CD4-positive, alpha-beta memory T cell (primary cell): ENCODE measurements around the gene FLOT1. TPM values are rescaled to one million over a fixed set of nuclear protein-coding genes. Genes with fewer than 3 reads are reported as not detected.

ENCODE experiments used
- CTCF ChIA-PET: fragments of 350-600 bp; sonication (Branson Sonifier 250); formaldehyde crosslinking; loops from one replicate; lab custom pipeline; 2021; ENCODE audit warnings: inconsistent platforms; ENCODE audit not compliant: partially characterized antibody; lab: Charles Lee
- POLR2A ChIA-PET: fragments of 350-600 bp; sonication (Branson Sonifier 250); formaldehyde crosslinking; loops from one replicate; lab custom pipeline; 2021; ENCODE audit not compliant: partially characterized antibody; lab: Charles Lee
- DNase-seq, 5 donors: peaks; one replicate each; pipeline versions ENCODE4 v3.0.0 to v3.0.0-alpha.2; 2020 to 2022; ENCODE audit warnings: mixed read lengths in 1 of 5
- H3K27ac ChIP-seq: one replicate; pipeline ENCODE4 v1.7.0; 2013; ENCODE audit warnings: low read depth, low read length
- H3K27me3 ChIP-seq: 2 replicates; pipeline ENCODE4 v1.7.0; 2013; ENCODE audit warnings: mild to moderate bottlenecking, low read length, moderate library complexity; ENCODE audit not compliant: insufficient read depth
- H3K36me3 ChIP-seq: 2 replicates; pipeline ENCODE4 v1.7.0; 2013; ENCODE audit warnings: mild to moderate bottlenecking, low read length, moderate library complexity; ENCODE audit not compliant: insufficient read depth
- H3K4me1 ChIP-seq: 2 replicates; pipeline ENCODE4 v1.7.0; 2013; ENCODE audit warnings: mild to moderate bottlenecking, low read length, moderate library complexity; ENCODE audit not compliant: insufficient read depth
- H3K4me3 ChIP-seq, 2 donors: one replicate each; pipeline ENCODE4 v1.7.0; 2013; ENCODE audit warnings: low read length in 2 of 2, mild to moderate bottlenecking in 1 of 2
- H3K9me3 ChIP-seq, 2 donors: one replicate each; pipeline ENCODE4 v1.7.0; 2013; ENCODE audit warnings: low read length in 2 of 2, control low read depth in 1 of 2; ENCODE audit not compliant: control insufficient read depth in 1 of 2
- H3K27ac Mint-ChIP-seq, 7 donors: one replicate each; pipeline ENCODE4 v1.8.0; 2020 to 2021; ENCODE audit warnings: mixed read lengths in 7 of 7, mild to moderate bottlenecking in 6 of 7, inconsistent platforms in 3 of 7, moderate library complexity in 3 of 7
- H3K27me3 Mint-ChIP-seq, 2 donors: one replicate each; pipeline ENCODE4 v1.8.0; 2020 to 2021; ENCODE audit warnings: mixed read lengths in 2 of 2
- H3K36me3 Mint-ChIP-seq, 2 donors: one replicate each; pipeline ENCODE4 v1.8.0; 2020 to 2021; ENCODE audit warnings: mixed read lengths in 2 of 2, inconsistent platforms in 1 of 2, mild to moderate bottlenecking in 1 of 2
- H3K4me1 Mint-ChIP-seq, 4 donors: one replicate each; pipeline ENCODE4 v1.8.0; 2020 to 2021; ENCODE audit warnings: mixed read lengths in 4 of 4, mild to moderate bottlenecking in 1 of 4
- H3K4me3 Mint-ChIP-seq, 8 donors: one replicate each; pipeline ENCODE4 v1.8.0; 2020 to 2021; ENCODE audit warnings: mixed read lengths in 8 of 8, mild to moderate bottlenecking in 7 of 8, moderate library complexity in 6 of 8, inconsistent platforms in 3 of 8
- H3K9me3 Mint-ChIP-seq, 8 donors: one replicate each; pipeline ENCODE4 v1.8.0; 2020 to 2021; ENCODE audit warnings: mixed read lengths in 8 of 8, mild to moderate bottlenecking in 5 of 8, inconsistent platforms in 3 of 8, moderate library complexity in 1 of 8
- intact Hi-C: fragments of 100-400 bp; cut with micrococcal nuclease; formaldehyde crosslinking; loops from one replicate; pipeline ENCODE4 v1.15.1; 2023
- polyA plus RNA-seq, 2 donors: library from polyadenylated mRNA; unstranded; fragments of 300-500 nt; fragmentation: Illumina TruSeq; gene quantifications; one replicate each; pipeline ENCODE4 v1.2.3, GENCODE V29; 2021
- total RNA-seq, 2 experiments: library from RNA; stranded (reverse); gene quantifications; one replicate each; pipeline ENCODE4 v1.2.3, GENCODE V29; 2021

The FLOT1 gene
- total and polyA plus RNA-seq, 4 experiments from 2014 or later = 74.6 to 82.1 (median 76.9) TPM

DNA sequence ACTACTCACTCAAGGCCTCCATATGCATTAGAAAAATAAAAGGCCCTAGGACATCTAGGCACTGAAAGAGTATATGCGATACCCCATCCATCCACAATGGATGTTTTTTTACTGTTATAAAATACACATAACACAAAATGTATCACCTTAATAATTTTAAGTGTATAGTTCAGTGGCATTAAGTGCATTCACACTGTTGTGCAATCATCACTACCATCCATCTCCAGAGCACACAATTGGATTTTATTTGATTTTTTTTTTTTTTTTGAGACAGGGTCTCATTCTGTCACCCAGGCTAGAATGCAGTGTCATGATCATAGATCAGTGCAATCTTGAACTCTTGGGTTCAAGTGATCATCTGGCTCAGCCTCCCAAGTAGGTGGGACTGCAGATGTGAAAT, 28.2 kb downstream of the FLOT1 start:
- no peak overlapping the region for H3K27ac ChIP-seq
- ChIA-PET POLR2A (interaction anchor here (47.0 kb wide), 1 partner anchor 29 kb away, joined by 1474 read pairs; the partner anchor contains the start of genes DHX16, NRM and PPP1R18), CTCF (interaction anchor here (0.7 to 2.7 kb wide), 2 partner anchors 8 to 22 kb away, joined by 4 to 11 read pairs; no protein-coding TSS in a partner anchor)
- H3K4me3 Mint-ChIP-seq = no peak overlapping the region
- no peak for DNase-seq
- peaks cover 28% of the 10 kb centered on the region for H3K4me1 ChIP-seq
- no peaks in the 10 kb centered on the region for H3K27me3 Mint-ChIP-seq
- H3K4me1 Mint-ChIP-seq = peaks cover 18 to 49% (median 36%) of the 10 kb centered on the region in 4 donors
- peaks cover 31% of the 10 kb centered on the region for H3K36me3 ChIP-seq
- H3K27me3 ChIP-seq = no peaks in the 10 kb centered on the region
- no peaks in the 10 kb centered on the region for H3K9me3 ChIP-seq
- H3K36me3 Mint-ChIP-seq = peaks cover 50 to 66% of the 10 kb centered on the region in 2 donors
- H3K9me3 Mint-ChIP-seq = peaks cover 0 to 2% (median 0%) of the 10 kb centered on the region in 8 donors
- intact Hi-C loops = no loop called here
- H3K27ac Mint-ChIP-seq = peak overlapping the region in 1 of 7 donors; percentile 18
- no peak overlapping the region for H3K4me3 ChIP-seq

DNA sequence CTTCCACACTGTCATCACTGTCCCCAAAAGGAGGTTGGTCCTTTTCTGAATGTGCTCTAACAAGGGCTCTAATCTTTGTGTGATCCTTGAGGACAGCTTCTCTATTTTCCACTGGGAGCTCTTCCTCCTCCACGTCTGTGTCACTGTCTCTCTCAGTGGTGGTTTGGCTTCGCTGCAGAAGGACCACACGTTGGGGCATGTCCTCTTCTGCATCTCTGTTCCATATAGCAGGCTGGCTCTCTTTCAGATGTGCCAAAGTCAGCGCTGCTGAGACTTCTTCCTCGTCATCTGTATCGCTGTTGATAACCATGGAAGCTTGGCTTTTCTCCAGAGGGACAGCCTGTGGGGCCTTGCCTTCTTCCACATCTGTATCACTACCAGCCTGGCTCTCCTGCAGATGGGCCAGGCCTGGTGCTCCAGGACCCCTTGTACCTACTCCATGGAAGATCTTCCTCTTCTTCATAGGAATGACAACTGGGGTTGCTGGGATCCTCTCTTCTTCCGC, 30.0 kb downstream of the FLOT1 start:
- no peaks in the 10 kb centered on the region for H3K27me3 Mint-ChIP-seq
- Histone ChIP-seq H3K27ac (no peak overlapping the region), H3K4me3 (no peak overlapping the region), H3K36me3 (peaks cover 34% of the 10 kb centered on the region), H3K9me3 (no peaks in the 10 kb centered on the region), H3K4me1 (peaks cover 15% of the 10 kb centered on the region), H3K27me3 (no peaks in the 10 kb centered on the region)
- H3K4me3 Mint-ChIP-seq = no peak overlapping the region
- intact Hi-C loops = no loop called here
- ChIA-PET POLR2A (interaction anchor here (0.8 to 47.0 kb wide), 3 partner anchors 9 to 95 kb away, joined by 3 to 1474 read pairs (median 11); partner anchors contain the start of genes DHX16, MRPS18B, NRM and PPP1R18), CTCF (interaction anchor here (1.2 to 2.7 kb wide), 4 partner anchors 10 to 34 kb away, joined by 3 to 11 read pairs (median 6); no protein-coding TSS in a partner anchor)
- H3K9me3 Mint-ChIP-seq = peaks cover 0 to 2% (median 0%) of the 10 kb centered on the region in 8 donors
- peaks cover 18 to 42% (median 29%) of the 10 kb centered on the region in 4 donors for H3K4me1 Mint-ChIP-seq
- no peak for DNase-seq
- peak overlapping the region in 1 of 7 donors; percentile 13 for H3K27ac Mint-ChIP-seq
- H3K36me3 Mint-ChIP-seq = peaks cover 58 to 74% of the 10 kb centered on the region in 2 donors

DNA sequence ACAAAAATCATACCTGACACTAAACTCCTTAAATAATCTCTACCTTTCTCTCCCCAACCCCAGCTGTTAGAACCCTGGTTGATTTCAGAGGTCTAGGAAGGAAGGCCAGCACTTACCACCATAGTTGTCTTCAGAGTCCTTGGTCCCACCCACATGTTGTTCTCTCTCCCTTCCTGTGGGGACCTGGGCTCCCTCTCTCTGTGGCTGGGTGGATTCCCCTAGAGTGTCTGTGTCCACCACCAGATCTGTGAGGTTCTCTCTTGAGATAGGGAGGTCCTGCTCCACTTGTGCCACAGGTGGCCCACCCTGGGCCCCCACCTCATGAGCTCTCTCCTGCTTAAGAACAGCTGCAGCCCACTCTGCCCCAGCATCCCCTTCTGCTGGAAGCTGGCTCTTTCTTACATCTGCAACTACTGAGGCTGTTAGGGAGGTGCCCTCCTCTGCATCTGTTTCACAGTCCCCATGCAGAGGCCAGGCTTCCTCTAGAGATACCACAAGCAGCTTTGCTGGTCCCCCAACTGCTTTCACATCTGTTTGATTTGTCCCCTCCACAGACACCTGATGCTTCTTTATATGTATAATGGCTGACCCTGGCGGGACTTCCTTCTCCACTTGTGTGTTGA, 30.6 kb downstream of the FLOT1 start:
- POLR2A ChIA-PET = interaction anchor here (0.8 to 47.0 kb wide), 3 partner anchors 9 to 94 kb away, joined by 3 to 1474 read pairs (median 11); partner anchors contain the start of genes DHX16, MRPS18B, NRM and PPP1R18

DNA sequence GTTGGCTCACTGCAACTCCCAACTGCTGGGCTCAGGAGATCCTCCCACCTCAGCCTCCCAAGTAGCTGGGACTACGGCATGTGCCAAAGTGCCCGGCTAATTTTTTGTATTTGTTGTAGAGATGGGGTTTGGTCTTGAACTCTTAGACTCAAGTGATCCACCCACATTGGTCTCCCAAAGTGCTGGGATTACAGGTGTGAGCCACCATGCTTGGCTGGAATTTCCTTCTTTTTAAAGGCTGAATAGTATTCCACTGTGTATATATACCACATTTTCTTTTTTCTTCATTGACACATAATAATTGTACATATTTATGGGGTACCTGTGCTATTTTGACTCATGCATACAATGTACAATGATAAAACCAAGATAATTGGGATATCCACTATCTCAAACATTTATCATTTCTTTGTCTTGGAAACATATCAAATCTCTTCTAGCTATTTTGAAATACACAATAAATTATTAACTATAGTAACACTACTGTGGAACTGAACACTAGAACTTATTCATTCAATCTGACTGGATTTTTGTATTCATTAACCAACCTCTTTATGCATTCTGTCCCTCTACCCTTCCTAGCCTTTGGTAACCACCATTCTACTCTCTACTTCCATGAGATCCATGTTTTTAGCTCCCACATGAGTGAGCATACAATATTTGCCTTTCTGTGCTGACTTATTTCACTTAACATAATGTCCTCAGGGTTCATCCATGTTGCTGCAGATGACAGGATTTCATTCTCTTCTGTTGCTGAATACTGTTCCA, 33.2 kb downstream of the FLOT1 start:
- intact Hi-C loops = no loop called here
- Mint-ChIP-seq H3K4me1 (peaks cover 6 to 21% (median 11%) of the 10 kb centered on the region in 4 donors), H3K27ac (peak overlapping the region in 2 of 7 donors; percentile 13 to 86), H3K4me3 (no peak overlapping the region), H3K27me3 (no peaks in the 10 kb centered on the region), H3K9me3 (no peaks in the 10 kb centered on the region), H3K36me3 (peaks cover 68 to 75% of the 10 kb centered on the region in 2 donors)
- no peaks in the 10 kb centered on the region for H3K4me1 ChIP-seq
- H3K9me3 ChIP-seq = no peaks in the 10 kb centered on the region
- POLR2A ChIA-PET = interaction anchor here (47.0 kb wide), 1 partner anchor 24 kb away, joined by 1474 read pairs; the partner anchor contains the start of genes DHX16, NRM and PPP1R18
- CTCF ChIA-PET = interaction anchor here (0.8 to 2.7 kb wide), 4 partner anchors 13 to 30 kb away, joined by 3 to 8 read pairs (median 6); partner anchors contain the start of gene NRM
- no peak overlapping the region for H3K4me3 ChIP-seq
- no peak for DNase-seq
- no peak overlapping the region for H3K27ac ChIP-seq
- H3K27me3 ChIP-seq = no peaks in the 10 kb centered on the region
- peaks cover 46% of the 10 kb centered on the region for H3K36me3 ChIP-seq

More for the DNA sequence above, 30.6 kb downstream of the FLOT1 start:
- Histone ChIP-seq H3K27me3 (no peaks in the 10 kb centered on the region), H3K4me1 (peaks cover 15% of the 10 kb centered on the region), H3K4me3 (no peak overlapping the region), H3K36me3 (peaks cover 39% of the 10 kb centered on the region), H3K9me3 (no peaks in the 10 kb centered on the region), H3K27ac (no peak overlapping the region)
- Mint-ChIP-seq H3K27ac (no peak overlapping the region), H3K4me1 (peaks cover 14 to 36% (median 27%) of the 10 kb centered on the region in 4 donors), H3K9me3 (no peaks in the 10 kb centered on the region), H3K27me3 (no peaks in the 10 kb centered on the region), H3K36me3 (peaks cover 59 to 72% of the 10 kb centered on the region in 2 donors), H3K4me3 (no peak overlapping the region)
- no peak for DNase-seq
- CTCF ChIA-PET = interaction anchor here (1.2 to 2.7 kb wide), 4 partner anchors 10 to 33 kb away, joined by 3 to 11 read pairs (median 6); no protein-coding TSS in a partner anchor
- intact Hi-C loops = no loop called here

DNA sequence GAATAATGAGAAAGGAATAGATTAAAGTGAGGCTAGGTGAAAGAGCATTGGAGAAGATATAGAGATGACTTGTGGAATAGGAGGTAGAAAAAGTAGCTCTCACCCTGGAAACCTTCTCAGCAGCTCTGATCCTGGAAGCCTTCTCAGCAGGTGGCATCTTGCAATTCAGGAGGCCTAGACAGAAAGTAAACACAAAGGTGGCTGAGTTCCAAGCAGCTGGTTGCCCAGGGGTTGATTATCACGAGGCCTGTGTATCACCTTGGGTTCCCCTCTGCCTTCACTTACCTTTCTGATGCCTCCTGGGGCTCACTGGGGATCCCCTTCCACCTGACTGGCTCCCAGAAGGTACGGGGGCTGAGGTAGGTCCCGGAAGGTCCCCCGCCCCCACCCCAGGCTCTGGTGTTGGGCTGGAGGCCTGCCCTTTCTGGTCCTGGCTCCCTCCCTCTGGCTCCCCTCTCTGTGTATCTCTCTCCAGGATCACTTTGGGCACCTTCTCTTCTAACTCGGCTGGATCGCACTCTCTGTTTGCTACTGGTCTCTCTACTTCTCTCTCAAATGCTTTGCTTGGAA, 35.1 kb downstream of the FLOT1 start:
- H3K27me3 ChIP-seq = no peaks in the 10 kb centered on the region
- Mint-ChIP-seq H3K27ac (peak overlapping the region in 1 of 7 donors; percentile 23), H3K9me3 (no peaks in the 10 kb centered on the region), H3K36me3 (peaks cover 63 to 77% of the 10 kb centered on the region in 2 donors), H3K4me1 (peaks cover 6 to 7% (median 6%) of the 10 kb centered on the region in 4 donors), H3K27me3 (no peaks in the 10 kb centered on the region), H3K4me3 (no peak overlapping the region)
- no peak overlapping the region for H3K4me3 ChIP-seq
- H3K36me3 ChIP-seq = peaks cover 29% of the 10 kb centered on the region
- H3K9me3 ChIP-seq = no peaks in the 10 kb centered on the region
- no peaks in the 10 kb centered on the region for H3K4me1 ChIP-seq
- ChIA-PET POLR2A (interaction anchor here (47.0 kb wide), 1 partner anchor 22 kb away, joined by 1474 read pairs; the partner anchor contains the start of genes DHX16, NRM and PPP1R18), CTCF (interaction anchor here (1.0 kb wide), 1 partner anchor 12 kb away, joined by 3 read pairs; no protein-coding TSS in a partner anchor)
- no peak for DNase-seq
- H3K27ac ChIP-seq = no peak overlapping the region
- intact Hi-C loops = no loop called here

DNA sequence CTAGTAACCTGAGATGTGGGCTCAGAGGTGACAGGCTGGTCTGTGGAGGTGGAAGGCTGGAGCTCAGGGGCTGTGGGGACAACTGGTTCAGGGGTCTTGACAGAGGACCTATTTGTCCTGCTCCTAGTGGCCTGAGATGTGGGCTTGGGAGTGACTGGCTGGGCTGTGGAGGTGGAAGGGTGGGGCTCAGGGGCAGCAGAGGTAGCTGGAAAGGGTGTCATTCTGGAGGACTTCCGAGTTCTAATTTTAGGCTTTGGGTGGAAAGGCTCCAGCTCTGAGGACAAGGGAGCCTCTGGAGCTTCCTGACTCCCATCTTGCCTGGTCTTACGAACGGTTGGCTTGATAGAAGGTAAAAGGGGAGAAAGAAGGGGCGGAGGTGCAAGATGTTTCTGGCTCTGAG, 36.9 kb downstream of the FLOT1 start:
- Histone ChIP-seq H3K27me3 (no peaks in the 10 kb centered on the region), H3K4me3 (no peak overlapping the region), H3K9me3 (no peaks in the 10 kb centered on the region), H3K27ac (no peak overlapping the region), H3K4me1 (no peaks in the 10 kb centered on the region), H3K36me3 (peaks cover 16% of the 10 kb centered on the region)
- POLR2A ChIA-PET = interaction anchor here (1.1 to 47.0 kb wide), 3 partner anchors 10 to 20 kb away, joined by 3 to 1474 read pairs (median 5); partner anchors contain the start of genes DHX16, MDC1, NRM and PPP1R18
- Mint-ChIP-seq H3K9me3 (no peaks in the 10 kb centered on the region), H3K27me3 (no peaks in the 10 kb centered on the region), H3K4me3 (no peak overlapping the region), H3K27ac (peak overlapping the region in 2 of 7 donors; percentile 15 to 42), H3K36me3 (peaks cover 54 to 63% of the 10 kb centered on the region in 2 donors), H3K4me1 (peaks cover 0 to 6% (median 3%) of the 10 kb centered on the region in 4 donors)
- no peak for DNase-seq
- intact Hi-C loops = no loop called here
- CTCF ChIA-PET = interaction anchor here (1.7 to 1.8 kb wide), 2 partner anchors 11 to 26 kb away, joined by 4 to 6 read pairs; partner anchors contain the start of gene MDC1
